Measurements from ENCODE around the gene UNC80.

- TF ChIP-seq CTCF (IDR thresholded peaks at IDR 0.05) (no peak), ZFX (IDR thresholded peaks at IDR 0.05; ENCODE audit: borderline replicate concordance) (no peak)
These were observed 59.3 kb downstream of the UNC80 start for GRCh38 chr2:209830722-209831465.
